NCI-H524 treated with DMSO at 0.1 percent for 48 hours (cell line): Measurements from ENCODE around the gene POLDIP3.

ENCODE experiments used
- DNase-seq: peaks from one replicate; lab custom pipeline; 2025; lab: John Stamatoyannopoulos, UW

Gene POLDIP3

DNA sequence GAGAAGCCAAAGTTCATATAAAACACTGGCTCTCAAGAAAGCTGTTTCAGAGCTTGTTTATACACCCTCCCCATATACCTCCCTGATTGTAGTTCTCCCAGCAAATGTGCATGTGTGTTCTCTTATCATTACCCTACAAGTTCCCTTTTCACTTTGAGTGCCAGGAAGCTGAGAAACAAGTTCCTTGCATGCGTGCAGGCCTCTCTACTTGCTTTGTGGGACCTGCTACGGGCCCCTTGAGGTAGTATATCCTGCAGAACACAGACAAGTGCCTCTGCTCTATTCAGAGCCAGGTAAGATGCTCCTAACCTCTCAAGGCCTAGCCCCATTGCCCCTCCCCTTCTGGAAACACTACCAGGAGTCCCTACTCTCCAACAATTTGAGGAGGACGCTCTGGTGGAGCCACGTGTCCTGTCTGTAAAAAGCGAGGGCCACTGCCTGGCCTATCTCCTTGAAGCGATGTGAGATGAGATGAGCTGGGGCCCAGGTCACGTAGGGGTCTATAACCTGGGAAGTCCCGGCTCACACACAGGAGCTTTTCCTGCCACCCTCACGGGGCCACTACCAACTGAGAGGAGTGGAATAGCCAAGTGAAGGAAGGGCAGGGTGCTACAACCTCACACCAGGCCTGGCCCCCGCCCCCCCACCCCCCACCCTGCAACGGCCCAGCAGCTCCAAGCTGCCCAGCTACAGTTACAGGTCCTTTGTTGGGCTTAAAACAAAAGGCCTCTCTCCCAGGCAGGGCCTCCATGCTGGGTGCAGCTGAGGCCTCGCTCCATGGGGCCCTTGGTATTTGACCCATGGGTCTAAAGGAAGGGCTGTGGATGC, 28.3 kb upstream of the POLDIP3 start:
- DNase-seq: no peak

DNA sequence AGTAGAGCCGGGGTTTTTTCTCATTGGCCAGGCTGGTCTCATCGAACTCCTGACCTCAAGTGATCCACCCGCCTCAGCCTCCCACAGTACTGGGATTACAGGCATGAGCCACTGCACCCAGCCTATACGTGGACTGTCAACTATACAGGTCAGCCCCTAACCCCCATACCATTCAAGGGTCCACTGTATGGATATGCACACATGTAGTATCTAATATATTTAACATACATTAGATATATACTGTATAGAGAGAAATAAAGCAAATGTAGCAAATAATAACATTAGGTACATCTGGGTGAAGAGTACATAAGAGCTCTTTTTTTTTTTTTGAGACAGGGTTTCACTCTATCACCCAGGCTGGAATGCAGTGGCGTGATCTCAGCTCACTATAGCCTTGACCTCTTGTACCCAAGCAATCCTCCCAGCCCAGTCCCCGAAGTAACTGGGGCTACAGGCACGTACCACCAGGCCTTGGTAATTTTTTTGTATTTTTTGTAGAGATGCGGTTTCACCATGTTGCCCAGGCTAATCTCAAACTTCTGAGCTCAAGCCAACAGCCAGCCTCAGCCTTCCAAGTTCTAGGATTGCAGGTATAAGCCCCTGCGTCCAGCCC, 27.2 kb upstream of the POLDIP3 start:
- DNase-seq: no peak

DNA sequence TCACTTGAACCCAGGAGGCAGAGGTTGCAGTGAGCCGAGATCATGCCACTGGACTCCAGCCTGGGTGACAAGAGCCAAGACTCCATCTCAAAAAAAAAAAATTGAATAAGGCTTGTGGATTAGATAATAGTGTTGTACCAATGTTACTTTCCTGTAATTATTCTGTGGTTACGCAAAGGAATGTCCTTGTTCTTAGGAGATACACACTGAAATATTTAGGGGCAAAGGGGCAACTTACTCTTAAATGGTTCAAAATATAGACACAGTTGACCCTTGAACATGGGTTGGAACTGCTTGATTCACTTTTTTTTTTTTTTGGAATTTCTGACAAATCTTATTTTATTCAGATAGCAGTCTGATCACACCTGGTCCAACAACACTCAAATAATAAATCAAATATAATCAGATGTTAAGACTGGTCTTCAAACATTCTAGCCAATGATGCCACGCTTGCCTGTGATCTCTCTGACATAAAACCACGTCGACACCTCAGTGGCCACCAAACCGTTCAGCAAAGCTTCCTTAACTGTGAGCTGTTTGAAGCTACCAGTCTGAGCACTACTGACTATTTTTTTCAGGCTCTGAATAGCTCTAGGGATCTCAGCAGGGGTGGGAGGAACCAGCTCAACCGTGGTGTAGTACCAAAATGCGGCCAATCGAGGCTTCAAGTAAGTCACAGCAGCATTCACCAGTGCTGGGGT, 25.0 kb upstream of the POLDIP3 start:
- DNase-seq: no peak

- no peak for DNase-seq
Measured at GRCh38 chr22:42637555-42637954, 22.9 kb upstream of the POLDIP3 start.

DNA sequence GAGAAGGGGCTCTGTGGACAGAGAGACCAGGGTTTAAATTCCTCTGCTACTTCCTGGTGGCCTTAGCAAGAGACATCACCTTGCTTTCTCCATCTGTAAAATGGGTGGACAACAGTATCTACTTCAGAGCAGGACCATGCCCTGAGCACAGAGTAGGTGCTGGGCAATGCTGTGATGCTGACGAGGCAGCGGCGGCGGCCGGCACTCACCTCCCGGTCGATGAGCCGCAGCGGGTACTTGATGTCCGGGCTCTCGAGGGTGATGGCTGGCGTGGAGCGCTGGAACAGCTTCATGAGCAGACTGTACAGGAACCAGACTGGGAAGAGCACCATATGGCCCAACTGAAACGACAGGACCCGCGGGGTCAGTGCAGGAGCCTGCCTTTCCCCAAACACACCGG, 21.8 kb upstream of the POLDIP3 start:
- DNase-seq: no peak

DNA sequence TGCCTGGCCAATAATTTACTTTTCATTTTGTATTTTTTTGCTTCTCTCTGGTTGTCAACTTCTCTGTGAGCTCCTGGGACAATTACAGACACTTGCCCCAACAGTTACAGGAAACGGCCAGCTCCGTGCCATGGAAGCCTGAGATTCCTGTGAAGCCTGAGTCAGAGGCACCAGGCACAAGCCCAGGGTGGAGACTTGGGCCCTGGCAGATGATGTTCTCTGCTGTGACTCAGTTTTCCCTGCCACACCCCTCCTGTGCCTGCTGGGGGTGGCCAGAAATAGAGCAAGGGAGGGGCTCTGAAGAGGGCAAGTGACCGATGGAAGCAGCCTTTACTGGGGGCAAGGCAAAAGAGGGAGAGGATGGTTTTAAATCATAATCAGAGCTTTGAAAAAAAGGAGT, 20.8 kb upstream of the POLDIP3 start:
- no peak for DNase-seq

DNA sequence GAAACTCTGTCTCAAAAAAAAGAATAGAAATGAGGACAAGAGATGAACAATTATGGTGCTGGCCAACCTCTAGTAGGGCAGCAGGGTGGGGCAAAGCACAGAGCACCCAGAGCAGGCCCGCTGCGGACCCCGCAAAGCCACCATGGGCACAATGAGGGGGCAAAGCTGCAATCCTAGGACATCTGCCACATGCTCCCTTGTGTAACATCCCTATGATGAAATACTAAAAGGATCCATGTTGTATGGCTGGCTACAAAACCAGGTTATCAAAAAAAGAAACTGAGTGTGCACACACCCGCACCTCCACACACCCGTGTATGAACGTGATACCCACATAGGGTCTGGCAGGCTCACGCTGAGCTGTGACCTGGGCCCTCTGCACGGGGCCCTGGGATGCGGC, 18.3 kb upstream of the POLDIP3 start:
- DNase-seq: no peak

DNA sequence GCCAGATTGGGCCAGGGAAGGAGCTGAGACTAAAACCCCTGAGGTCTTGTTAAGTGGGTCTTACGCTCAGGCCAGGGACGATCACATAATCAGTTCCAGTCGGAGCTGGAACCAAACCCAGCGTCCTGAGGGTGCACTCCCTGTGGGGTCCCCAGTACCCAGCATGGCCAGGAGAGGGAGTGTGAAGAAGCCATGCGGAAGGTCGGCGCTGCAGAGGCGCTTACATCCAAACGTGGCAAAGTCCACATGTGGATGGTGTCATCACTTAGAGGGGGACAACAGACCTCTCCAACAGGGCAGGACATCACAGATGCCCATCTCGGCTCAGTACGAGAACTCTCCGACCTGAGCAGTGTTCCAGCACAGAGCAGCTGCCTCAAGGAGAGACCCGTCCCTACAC, 17.4 kb upstream of the POLDIP3 start:
- no peak for DNase-seq

DNA sequence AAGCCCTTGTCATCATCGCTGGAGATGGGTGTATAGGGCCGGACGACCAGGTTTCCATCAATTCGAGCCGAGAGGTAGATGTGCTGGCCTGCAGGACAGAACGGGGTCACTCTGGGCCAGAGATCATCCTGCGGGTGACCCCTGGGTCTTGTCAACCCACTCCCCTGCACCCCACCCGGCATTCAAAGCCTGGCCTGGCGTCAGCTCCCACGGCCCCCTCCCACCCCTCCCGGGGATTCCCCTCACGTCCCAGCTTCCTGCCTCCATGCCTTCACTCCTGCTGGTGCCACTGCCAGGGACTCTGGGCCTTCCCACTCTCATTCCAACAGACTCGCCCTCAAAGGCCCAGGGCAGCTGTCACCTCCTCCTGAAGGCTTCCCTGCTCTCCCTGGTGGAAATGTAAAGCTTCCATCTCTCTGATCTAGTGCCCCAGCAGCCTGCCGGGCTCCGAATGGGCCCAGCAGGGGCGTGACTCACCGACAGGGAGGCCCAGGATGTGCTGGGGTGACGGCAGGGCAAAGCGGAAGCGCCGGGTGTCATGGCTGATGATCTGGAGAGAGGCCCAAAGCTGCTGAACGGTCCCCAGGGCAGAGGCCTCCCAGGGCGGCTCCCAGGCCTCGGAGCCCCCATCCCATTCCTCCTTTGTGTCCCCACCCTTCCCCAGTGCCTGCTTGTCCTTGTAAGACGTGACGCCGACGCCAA, 16.4 kb upstream of the POLDIP3 start:
- DNase-seq: no peak

- no peak for DNase-seq
Measured at GRCh38 chr22:42630211-42630610, 15.5 kb upstream of the POLDIP3 start.

DNA sequence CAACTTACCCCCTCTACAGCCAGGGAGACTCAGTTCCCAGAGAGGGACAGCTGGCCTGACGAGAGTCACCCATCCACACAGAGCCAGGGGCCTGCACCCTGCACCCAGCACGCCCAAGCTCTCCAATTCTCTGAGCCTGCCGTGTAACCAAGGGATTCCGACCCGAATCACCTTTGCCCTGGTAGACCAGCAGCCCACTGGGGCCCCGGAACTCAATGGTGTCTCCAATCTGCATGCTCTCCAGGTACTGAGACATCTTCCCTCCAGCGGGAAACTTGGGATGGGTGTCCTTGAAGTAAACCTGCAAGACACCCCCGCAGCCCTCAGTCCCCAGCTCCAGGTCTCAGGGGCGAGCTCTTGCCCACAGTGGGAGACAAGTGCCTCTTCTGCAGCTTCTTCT, 13.3 kb upstream of the POLDIP3 start:
- DNase-seq: no peak

- no peak for DNase-seq
Measured at GRCh38 chr22:42626951-42627625, 12.4 kb upstream of the POLDIP3 start.

DNA sequence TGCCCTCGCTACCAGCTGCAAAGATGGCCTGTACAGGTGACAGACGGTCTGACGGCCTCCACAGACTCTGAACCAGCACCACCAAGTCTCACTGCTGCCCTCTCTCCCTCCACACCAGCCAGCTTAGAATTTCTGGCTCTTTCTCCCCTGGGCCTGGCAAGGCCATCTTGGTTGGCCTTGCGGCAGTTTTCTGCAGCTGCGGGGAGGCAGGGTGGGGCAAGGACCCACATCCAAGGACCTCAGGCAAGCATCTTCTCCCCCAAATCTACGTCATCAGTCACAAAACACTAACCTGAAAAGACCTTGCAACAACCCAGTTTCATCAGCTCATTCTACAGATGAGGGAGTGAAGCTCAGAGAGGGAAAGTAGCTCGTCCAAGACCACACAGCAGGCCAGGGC, 11.7 kb upstream of the POLDIP3 start:
- no peak for DNase-seq

GRCh38 chr22:42625416-42625815, 10.7 kb upstream of the POLDIP3 start:
- no peak for DNase-seq

GRCh38 chr22:42624551-42625106, 9.9 kb upstream of the POLDIP3 start:
- DNase-seq: no peak

- DNase-seq: no peak
Measured at GRCh38 chr22:42623756-42624441, 9.2 kb upstream of the POLDIP3 start.

GRCh38 chr22:42623301-42623751, 8.6 kb upstream of the POLDIP3 start:
- no peak for DNase-seq

DNA sequence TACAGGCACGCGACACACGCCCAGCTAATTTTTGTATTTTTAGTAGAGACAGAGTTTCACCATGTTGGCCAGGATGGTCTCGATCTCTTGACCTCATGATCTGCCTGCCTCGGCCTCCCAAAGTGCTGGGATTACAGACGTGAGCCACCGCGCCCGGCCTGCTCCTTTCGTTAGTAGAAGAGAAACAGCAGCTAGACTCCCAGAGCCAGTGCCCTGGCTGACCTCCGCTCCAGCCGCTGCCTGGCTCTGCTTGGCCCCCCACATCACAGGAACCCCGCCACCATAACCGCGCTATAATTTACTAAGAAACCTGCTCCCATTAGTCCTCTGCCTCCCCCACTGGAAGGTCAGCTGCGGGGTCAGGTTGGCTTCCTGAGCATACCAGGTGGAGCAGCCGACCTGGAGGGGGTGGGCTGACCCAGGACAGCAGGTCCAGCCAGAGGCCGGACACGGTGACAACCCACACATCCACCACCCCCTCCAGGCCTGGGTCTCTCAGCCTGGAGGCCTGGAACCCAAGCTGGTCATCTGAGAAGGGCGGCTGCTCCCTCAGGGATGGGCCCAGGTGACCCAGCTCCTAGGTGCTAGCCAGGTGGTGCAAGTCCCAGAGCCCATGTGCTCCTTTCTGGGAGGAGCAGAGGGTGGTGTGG, 7.5 kb upstream of the POLDIP3 start:
- DNase-seq: no peak

- no peak for DNase-seq
Measured at GRCh38 chr22:42621505-42622002, 6.9 kb upstream of the POLDIP3 start.

- DNase-seq: no peak
Measured at GRCh38 chr22:42620084-42620483, 5.4 kb upstream of the POLDIP3 start.
